Right lobe of liver (tissue), 6 donors: Measurements from ENCODE around the gene EDA. TPM values are rescaled to one million over a fixed set of nuclear protein-coding genes. Genes with fewer than 3 reads are reported as not detected.

Experiments used
- ATAC-seq, 4 donors: fragments of 200-7000 bp; cut with Tn5 transposase; one replicate each; pipeline ENCODE4 v1.9.1; 2020; ENCODE audit warnings: mild to moderate bottlenecking in 4 of 4, moderate library complexity in 4 of 4
- DNase-seq, 3 donors: peaks; one replicate each; pipeline ENCODE4 v3.0.0-alpha.2; 2020
- H3K27ac ChIP-seq, 3 donors: fragments of 200-600 bp; one replicate each; pipeline ENCODE4 v1.8.0; 2022
- H3K27me3 ChIP-seq, 2 donors: fragments of 200-600 bp; one replicate each; pipeline ENCODE4 v1.8.0; 2022
- H3K36me3 ChIP-seq, 4 donors: fragments of 200-600 bp; sonication (generic) in 1 of 4; one replicate each; pipeline versions ENCODE4 v1.5.1 to v1.8.0; 2017 to 2022; ENCODE audit warnings: control low read depth in 1 of 4
- H3K4me1 ChIP-seq, 4 donors: fragments of 200-600 bp; sonication (generic) in 1 of 4; one replicate each; pipeline versions ENCODE4 v1.5.1 to v1.8.0; 2017 to 2022; ENCODE audit warnings: control low read depth in 1 of 4
- H3K4me3 ChIP-seq, 3 donors: fragments of 200-600 bp; one replicate each; pipeline ENCODE4 v1.8.0; 2022
- H3K9me3 ChIP-seq, 4 donors: fragments of 200-600 bp; sonication (generic) in 1 of 4; one replicate each; pipeline versions ENCODE4 v1.5.1 to v1.8.0; 2017 to 2022; ENCODE audit warnings: control low read depth in 1 of 4
- POLR2A ChIP-seq: fragments of 450-650 bp; IDR thresholded peaks from one replicate; pipeline ENCODE4 v1.6.1; 2017; ENCODE audit warnings: antibody characterized with exemption, mild to moderate bottlenecking
- WGBS: methylation state at CpG from one replicate; pipeline ENCODE4 v1.1.6; 2018; ENCODE audit warnings: low coverage, low lambda C conversion rate; ENCODE audit not compliant: insufficient coverage; ENCODE audit errors: missing lambda C conversion rate; 5-methylcytosine and 5-hydroxymethylcytosine counted together
- intact Hi-C, 2 donors: fragments of 100-400 bp; cut with DNase I; formaldehyde crosslinking; loops; one replicate each; pipeline versions ENCODE4 v1.11.2 to v1.14.1; 2022
- total RNA-seq, 6 experiments: library from RNA; depleted of rRNA in 2 of 6; stranded (reverse); fragments of >200 nt in 2 of 6; fragmentation: NEBNext Ultra II Directional in 3 of 6; extraction: Animal tissue kit (Norgen Biotek cat#: 25700) in 3 of 6; gene quantifications; one replicate each; pipeline versions ENCODE4 v1.1.0 to v1.2.4, GENCODE V29; 2016 to 2023
- TF ChIP-seq, protein P1 (sequence below), 4 donors: fragments of 200-600 bp in 3 of 4; fragments of 450-650 bp in 1 of 4; IDR thresholded peaks; one replicate each; pipeline versions ENCODE4 v1.5.1 to v1.8.0; 2016 to 2022; ENCODE audit warnings: antibody characterized with exemption in 4 of 4, mild to moderate bottlenecking in 2 of 4
- donor health status: DM: no; HTN: yes; CAD: no.
- donor health status: DM: no; HTN: no; CAD: no.
- donor health status: DM: no; HTN: no; CAD: no.
- donor health status: DM: no; HTN: yes; CAD: no.
- donor health status: DM: no; HTN: yes; CAD: no.

The EDA gene
- total RNA-seq, 6 experiments from 2014 or later = 1.7 to 2.7 (median 2.1) TPM

DNA sequence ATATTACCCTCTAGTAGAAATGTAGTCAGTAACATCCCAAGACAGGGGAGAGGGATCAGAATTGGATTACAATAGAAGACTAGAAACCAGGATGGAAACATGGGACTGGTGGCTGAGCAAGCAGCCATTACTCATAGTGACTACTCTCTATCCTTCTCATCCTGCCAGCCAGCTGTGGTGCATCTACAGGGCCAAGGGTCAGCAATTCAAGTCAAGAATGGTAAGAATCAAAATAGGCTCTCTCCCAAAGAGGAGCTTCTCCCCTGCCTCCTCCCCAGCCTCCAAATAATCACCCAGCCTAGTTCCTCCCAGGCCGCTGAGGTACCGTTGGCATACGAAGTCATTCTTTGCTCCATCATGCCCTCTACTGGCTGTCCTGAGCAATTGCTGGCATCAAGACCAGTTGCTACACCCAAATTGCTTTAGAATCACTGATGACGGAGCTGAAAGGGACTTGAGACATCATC is 414.4 kb downstream of the EDA start:
- H3K27me3 ChIP-seq = no peaks in the 10 kb centered on the region
- intact Hi-C loops = loop anchor here (10.0 kb wide), 1 partner anchor 64 kb away; no protein-coding TSS in a partner anchor
- H3K4me3 ChIP-seq = no peak overlapping the region

DNA sequence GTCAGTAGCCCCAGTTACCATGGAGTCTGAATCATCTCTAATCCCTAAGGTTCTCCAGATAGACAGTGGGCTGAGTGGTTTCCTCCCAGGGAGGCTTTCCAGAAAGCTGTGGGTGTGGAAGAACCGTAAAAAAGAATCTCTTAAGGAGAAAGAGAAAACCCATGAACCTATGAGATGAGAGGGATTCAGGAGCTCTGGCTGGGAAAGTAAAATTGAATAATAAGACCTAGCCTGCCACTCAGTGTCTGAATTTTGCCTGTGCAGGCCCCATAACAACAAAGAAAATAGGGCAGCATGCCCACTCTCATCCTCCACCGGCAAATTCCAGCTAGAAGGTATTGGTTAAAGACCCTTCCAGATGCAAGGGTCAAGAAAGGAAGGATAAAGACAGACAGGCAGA is 416.9 kb downstream of the EDA start:
- Histone ChIP-seq H3K36me3 (no peaks in the 10 kb centered on the region), H3K4me1 (no peaks in the 10 kb centered on the region), H3K4me3 (no peak overlapping the region), H3K9me3 (no peaks in the 10 kb centered on the region), H3K27me3 (no peaks in the 10 kb centered on the region), H3K27ac (no peak overlapping the region)
- WGBS = 44% methylated on average over 2 of the region's 2 CpGs
- DNase-seq (no peak), ATAC-seq (no peak)
- intact Hi-C loops = loop anchor here (10.0 kb wide), 1 partner anchor 62 kb away; no protein-coding TSS in a partner anchor
- no peak for TF ChIP-seq POLR2A

More for the DNA sequence above, 414.4 kb downstream of the EDA start:
- WGBS = 3% methylated on average over 2 of the region's 4 CpGs
- Histone ChIP-seq H3K36me3 (no peaks in the 10 kb centered on the region), H3K27ac (no peak overlapping the region), H3K9me3 (no peaks in the 10 kb centered on the region), H3K4me1 (no peaks in the 10 kb centered on the region)
- no peak for TF ChIP-seq POLR2A
- TF ChIP-seq, protein P1, sequence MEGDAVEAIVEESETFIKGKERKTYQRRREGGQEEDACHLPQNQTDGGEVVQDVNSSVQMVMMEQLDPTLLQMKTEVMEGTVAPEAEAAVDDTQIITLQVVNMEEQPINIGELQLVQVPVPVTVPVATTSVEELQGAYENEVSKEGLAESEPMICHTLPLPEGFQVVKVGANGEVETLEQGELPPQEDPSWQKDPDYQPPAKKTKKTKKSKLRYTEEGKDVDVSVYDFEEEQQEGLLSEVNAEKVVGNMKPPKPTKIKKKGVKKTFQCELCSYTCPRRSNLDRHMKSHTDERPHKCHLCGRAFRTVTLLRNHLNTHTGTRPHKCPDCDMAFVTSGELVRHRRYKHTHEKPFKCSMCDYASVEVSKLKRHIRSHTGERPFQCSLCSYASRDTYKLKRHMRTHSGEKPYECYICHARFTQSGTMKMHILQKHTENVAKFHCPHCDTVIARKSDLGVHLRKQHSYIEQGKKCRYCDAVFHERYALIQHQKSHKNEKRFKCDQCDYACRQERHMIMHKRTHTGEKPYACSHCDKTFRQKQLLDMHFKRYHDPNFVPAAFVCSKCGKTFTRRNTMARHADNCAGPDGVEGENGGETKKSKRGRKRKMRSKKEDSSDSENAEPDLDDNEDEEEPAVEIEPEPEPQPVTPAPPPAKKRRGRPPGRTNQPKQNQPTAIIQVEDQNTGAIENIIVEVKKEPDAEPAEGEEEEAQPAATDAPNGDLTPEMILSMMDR (IDR thresholded peaks at IDR 0.05) = peak; percentile 73 to 80 (median 76)
- ATAC-seq (peak; percentile 70 to 90 (median 82)), DNase-seq (no peak)

DNA sequence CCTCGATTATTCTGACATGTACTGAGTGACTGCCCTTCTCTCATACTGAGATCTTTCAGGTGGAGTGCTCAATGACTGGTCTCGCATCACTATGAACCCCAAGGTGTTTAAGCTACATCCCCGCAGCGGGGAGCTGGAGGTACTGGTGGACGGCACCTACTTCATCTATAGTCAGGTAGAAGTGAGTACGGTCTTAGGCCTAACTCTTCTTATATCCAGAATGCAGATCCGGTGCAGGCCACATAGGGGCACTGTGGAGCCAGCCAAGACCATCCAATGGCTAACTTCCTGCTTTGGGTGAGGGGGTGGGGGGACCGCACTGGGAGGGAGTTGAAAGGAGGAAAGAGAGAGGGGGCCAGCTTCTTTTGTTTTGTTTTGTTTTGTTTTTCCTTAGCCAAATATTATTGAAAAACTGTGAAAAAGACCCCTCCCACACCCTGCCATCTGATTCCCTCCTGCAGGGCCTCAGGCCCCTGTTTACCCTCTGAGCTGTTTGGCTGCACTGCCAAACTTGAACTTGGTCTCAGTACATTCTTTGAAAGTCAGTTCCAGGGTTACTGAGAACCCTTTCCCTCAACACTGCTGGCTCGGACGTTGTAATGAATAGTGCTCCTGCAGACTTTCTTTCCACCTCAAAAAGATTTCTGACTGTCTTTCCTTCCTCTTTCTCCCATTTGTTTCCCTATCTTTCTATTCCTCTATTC is 417.6 kb downstream of the EDA start:
- no peaks in the 10 kb centered on the region for H3K9me3 ChIP-seq
- no peaks in the 10 kb centered on the region for H3K36me3 ChIP-seq
- DNase-seq (peak in 1 of 3 donors; percentile 29), ATAC-seq (peak; percentile 52 to 66 (median 56))
- no peaks in the 10 kb centered on the region for H3K27me3 ChIP-seq
- H3K27ac ChIP-seq = no peak overlapping the region
- 55% methylated on average over 8 of the region's 10 CpGs for WGBS
- no peak overlapping the region for H3K4me3 ChIP-seq
- peaks cover 0 to 6% (median 0%) of the 10 kb centered on the region in 4 donors for H3K4me1 ChIP-seq
- TF ChIP-seq, protein P1 (IDR thresholded peaks at IDR 0.05) = peak; percentile 38 to 55 (median 54)
- TF ChIP-seq POLR2A = no peak
- intact Hi-C loops = loop anchor here (10.0 kb wide), 1 partner anchor 61 kb away; no protein-coding TSS in a partner anchor

DNA sequence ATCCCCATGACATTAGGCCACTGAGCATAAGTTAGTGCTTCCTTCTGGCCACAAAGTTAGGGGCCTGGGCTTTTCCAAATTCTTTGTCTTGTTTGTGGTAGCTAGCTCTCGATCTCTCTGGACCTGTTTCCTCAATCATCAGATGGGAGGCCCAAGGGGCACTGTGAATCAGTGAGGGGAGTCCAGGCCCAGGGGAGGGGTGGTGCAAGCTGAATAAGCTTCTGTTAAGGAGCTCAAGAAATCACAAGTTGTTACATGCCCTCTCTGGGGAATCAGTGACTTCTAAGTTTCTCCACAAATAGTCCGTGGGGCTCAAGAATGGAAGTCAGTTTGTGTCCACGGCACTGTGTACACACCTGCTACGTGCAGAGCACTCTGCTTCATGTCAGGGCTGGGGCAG is 418.7 kb downstream of the EDA start:
- Histone ChIP-seq H3K27me3 (no peaks in the 10 kb centered on the region), H3K27ac (no peak overlapping the region), H3K36me3 (no peaks in the 10 kb centered on the region), H3K4me3 (no peak overlapping the region), H3K4me1 (peaks cover 0 to 12% (median 0%) of the 10 kb centered on the region in 4 donors), H3K9me3 (no peaks in the 10 kb centered on the region)
- WGBS = 60% methylated on average over 1 of the region's 4 CpGs
- DNase-seq (no peak), ATAC-seq (no peak)
- intact Hi-C loops = loop anchor here (10.0 kb wide), 1 partner anchor 60 kb away; no protein-coding TSS in a partner anchor
- no peak for TF ChIP-seq POLR2A
- TF ChIP-seq, protein P1 (IDR thresholded peaks at IDR 0.05) = no peak

DNA sequence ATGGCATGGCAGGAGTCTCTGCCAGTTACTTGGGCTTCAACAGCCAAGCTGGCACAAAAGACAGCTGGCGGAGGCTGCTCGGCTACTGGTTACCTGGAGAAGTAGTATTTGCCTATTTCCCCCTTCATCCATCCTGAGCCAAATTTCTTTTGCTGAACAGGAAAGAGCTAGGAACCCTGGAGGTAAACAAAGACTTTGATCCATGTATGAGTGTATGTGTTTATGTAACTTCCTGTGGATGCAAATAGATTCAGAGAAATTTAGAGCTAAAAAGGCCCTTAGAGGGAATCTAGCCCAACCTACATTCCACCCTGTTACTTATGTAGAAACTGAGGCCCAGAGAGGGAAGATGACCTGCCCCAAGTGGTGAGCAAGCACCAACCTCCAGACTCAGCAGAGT is 422.6 kb downstream of the EDA start:
- H3K4me3 ChIP-seq = no peak overlapping the region
- intact Hi-C loops = loop anchor here (10.0 kb wide), 1 partner anchor 56 kb away; no protein-coding TSS in a partner anchor
- H3K9me3 ChIP-seq = no peaks in the 10 kb centered on the region
- H3K27ac ChIP-seq = peak overlapping the region in 1 of 3 donors; percentile 22
- H3K27me3 ChIP-seq = no peaks in the 10 kb centered on the region
- peaks cover 0 to 12% (median 0%) of the 10 kb centered on the region in 4 donors for H3K4me1 ChIP-seq
- no peaks in the 10 kb centered on the region for H3K36me3 ChIP-seq
- peak; percentile 48 to 89 (median 80) for ATAC-seq
- WGBS = 60% methylated on average over 1 of the region's 2 CpGs
- no peak for DNase-seq
- TF ChIP-seq, protein P1 (IDR thresholded peaks at IDR 0.05) = no peak
- TF ChIP-seq POLR2A = no peak
